Measurements from ENCODE around the gene ARHGEF12.

ARHGEF12 gene

GRCh38 chr11:120431633-120432032 is 95.4 kb downstream of the ARHGEF12 start:
- DNase-seq (ENCODE audit: low spot score) = peak; percentile 23

- DNase-seq (ENCODE audit: low spot score) = peak; percentile 66
These were observed 96.1 kb downstream of the ARHGEF12 start for GRCh38 chr11:120432056-120433018.

GRCh38 chr11:120441592-120441991 is 105.4 kb downstream of the ARHGEF12 start:
- DNase-seq (ENCODE audit: low spot score) = no peak

GRCh38 chr11:120442031-120442430 is 105.8 kb downstream of the ARHGEF12 start:
- DNase-seq (ENCODE audit: low spot score) = no peak

GRCh38 chr11:120446802-120447201 is 110.6 kb downstream of the ARHGEF12 start:
- DNase-seq (ENCODE audit: low spot score) = no peak

- DNase-seq (ENCODE audit: low spot score) = no peak
These were observed 112.0 kb downstream of the ARHGEF12 start for GRCh38 chr11:120448240-120448639.

GRCh38 chr11:120455487-120455886 is 119.3 kb downstream of the ARHGEF12 start:
- no peak for DNase-seq (ENCODE audit: low spot score)

GRCh38 chr11:120457996-120458395 is 121.8 kb downstream of the ARHGEF12 start:
- no peak for DNase-seq (ENCODE audit: low spot score)

- no peak for DNase-seq (ENCODE audit: low spot score)
These were observed 126.6 kb downstream of the ARHGEF12 start for GRCh38 chr11:120462825-120463224.

- DNase-seq (ENCODE audit: low spot score) = no peak
These were observed 129.8 kb downstream of the ARHGEF12 start for GRCh38 chr11:120465921-120466534.

GRCh38 chr11:120467627-120468026 is 131.4 kb downstream of the ARHGEF12 start:
- DNase-seq (ENCODE audit: low spot score) = no peak

GRCh38 chr11:120471131-120471530 is 134.9 kb downstream of the ARHGEF12 start:
- no peak for DNase-seq (ENCODE audit: low spot score)

GRCh38 chr11:120471994-120472393 is 135.8 kb downstream of the ARHGEF12 start:
- DNase-seq (ENCODE audit: low spot score) = no peak

GRCh38 chr11:120473503-120473902 is 137.3 kb downstream of the ARHGEF12 start:
- no peak for DNase-seq (ENCODE audit: low spot score)

- DNase-seq (ENCODE audit: low spot score) = peak; percentile 21
These were observed 145.9 kb downstream of the ARHGEF12 start for GRCh38 chr11:120482149-120482548.

GRCh38 chr11:120484722-120485121 is 148.5 kb downstream of the ARHGEF12 start:
- DNase-seq (ENCODE audit: low spot score) = no peak

GRCh38 chr11:120486138-120486537 is 149.9 kb downstream of the ARHGEF12 start:
- no peak for DNase-seq (ENCODE audit: low spot score)

GRCh38 chr11:120489799-120490198 is 153.6 kb downstream of the ARHGEF12 start:
- DNase-seq (ENCODE audit: low spot score) = no peak

GRCh38 chr11:120492486-120492885 is 156.3 kb downstream of the ARHGEF12 start:
- DNase-seq (ENCODE audit: low spot score) = no peak

- DNase-seq (ENCODE audit: low spot score) = no peak
These were observed 158.4 kb downstream of the ARHGEF12 start for GRCh38 chr11:120494595-120494994.

- no peak for DNase-seq (ENCODE audit: low spot score)
These were observed 162.9 kb downstream of the ARHGEF12 start for GRCh38 chr11:120499088-120499487.

GRCh38 chr11:120499859-120500258 is 163.6 kb downstream of the ARHGEF12 start:
- DNase-seq (ENCODE audit: low spot score) = no peak

- DNase-seq (ENCODE audit: low spot score) = no peak
These were observed 164.3 kb downstream of the ARHGEF12 start for GRCh38 chr11:120500414-120501071.
